ENCODE measurements around the gene CFAP410.
"Not testable (repeated sequence)": the region's sequence is repeated elsewhere in the genome, so short reads cannot be mapped to it uniquely, and the experiment has no call there.

Gene CFAP410

GRCh38 chr21:44350773-44351481 lies 11.7 kb upstream of the CFAP410 start:
- no peak for DNase-seq

DNA sequence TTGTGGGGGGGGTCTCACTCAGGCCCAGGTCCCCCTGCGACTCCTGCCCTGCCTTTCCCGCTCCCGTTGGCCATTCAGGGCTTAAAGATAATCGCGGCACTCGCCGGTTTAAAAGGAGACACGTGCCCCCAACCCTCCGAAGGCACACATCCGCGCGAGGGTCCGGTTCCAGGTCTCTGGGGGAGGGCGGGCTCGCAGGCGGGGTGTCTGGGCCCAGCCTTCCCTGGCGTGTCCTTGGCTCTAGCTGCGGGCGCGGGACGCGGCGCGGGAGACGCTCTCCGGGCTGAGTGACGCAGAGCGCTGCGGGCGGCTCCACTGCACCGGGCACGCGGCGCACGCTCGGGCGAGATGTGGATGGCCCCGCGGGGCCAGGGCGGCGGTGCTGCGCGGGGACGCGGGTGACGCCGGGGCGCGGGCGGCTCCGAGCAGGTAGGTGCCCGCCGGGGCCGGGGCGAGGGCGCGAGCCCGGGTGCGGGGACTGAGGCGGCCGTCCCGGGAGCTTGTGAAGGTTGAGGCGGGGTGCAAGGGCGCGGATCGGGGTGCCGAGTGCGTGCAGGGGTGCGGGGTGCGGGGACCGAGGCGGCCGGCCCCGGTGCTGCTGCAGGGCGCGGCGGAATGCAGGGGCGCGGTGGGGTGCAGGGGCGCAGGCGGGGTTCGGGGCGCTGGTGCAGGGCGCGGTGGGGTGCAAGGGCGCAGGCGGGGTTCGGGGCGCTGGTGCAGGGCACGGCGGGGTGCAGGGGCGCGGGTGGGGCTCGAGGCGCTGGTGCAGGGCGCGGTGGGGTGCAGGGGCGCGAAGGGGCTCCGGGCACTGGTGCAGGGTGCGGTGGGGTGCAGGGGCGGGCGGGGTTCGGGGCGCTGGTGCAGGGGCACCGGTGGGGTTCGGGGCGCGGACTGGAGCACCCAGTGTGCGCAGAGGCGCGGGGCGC lies 10.9 kb upstream of the CFAP410 start:
- no peak for DNase-seq

DNA sequence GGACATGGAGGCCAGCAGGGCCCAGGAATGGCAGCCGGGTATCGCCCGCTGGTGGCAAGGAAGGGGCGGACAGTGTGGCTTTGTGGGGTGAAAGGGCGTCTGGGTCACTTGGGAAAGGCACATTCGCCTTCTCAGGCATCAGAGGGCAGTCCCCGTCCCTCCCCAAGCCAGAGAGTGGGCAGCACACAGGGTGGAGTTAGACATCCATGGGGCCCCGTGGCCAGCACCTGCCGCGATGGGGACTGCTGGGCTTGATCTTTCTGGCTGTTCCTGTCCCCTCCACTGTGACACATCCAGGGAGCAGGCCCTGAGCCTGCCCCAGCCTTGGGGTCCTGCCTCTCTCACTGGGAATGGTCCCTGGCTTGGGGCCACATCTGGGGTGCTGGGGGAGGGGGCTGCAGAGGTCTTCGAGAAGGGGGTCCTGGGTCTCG lies 10.2 kb upstream of the CFAP410 start:
- DNase-seq: no peak

GRCh38 chr21:44348861-44349260 lies 9.7 kb upstream of the CFAP410 start:
- DNase-seq: no peak

- DNase-seq: no peak
Measured at GRCh38 chr21:44347911-44348451, 8.8 kb upstream of the CFAP410 start.

GRCh38 chr21:44345495-44345894 lies 6.3 kb upstream of the CFAP410 start:
- DNase-seq: no peak

DNA sequence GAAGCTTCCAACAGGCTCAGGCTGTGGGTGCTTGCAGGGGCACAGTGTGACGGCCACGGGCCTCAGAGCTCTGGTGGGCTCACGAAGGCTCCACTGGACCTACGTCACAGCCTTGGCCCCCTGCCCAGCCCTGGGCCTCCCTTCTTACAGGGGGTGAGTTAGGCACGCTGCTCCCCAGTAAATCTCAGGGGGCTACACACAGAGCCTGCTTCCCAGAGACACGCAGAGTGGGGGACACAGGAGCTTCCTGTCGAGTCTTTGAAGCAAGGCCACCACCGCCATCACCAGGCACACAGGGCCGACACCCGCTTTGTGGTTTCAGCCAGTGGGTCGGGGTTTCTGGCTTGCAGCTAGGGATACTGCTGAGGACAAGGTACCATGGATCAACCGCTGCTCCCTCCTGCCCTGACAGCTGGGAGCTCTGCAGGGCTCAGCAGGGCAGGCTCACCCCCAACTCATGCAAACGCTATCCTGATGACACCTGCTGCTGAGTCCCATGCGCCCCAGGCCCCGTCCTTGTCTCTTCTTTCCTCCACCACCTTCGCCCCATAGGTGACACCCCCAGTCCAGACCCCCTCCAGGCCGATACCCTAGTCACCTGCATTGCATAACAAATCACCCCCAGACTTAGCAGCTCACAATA lies 5.5 kb upstream of the CFAP410 start:
- no peak for DNase-seq

DNA sequence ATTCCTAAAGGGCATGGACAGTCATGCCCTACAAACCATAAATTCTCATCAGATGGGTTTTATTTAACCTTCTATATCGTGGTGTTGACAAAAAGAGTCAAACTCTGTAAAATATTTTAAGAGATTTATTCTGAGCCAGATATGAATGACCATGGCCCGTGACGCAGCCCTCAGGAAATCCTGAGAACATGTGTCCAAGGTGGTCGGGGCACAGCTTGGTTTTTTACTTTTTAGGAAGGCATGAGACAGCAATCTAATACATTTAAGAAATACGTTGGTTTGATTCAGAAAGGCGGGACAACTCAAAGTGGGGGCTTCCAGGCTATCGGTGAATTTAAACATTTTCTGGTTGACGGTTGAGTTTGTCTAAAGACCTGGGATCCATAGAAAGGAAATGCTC lies 3.8 kb upstream of the CFAP410 start:
- DNase-seq: not testable (repeated sequence)

- DNase-seq: not testable (repeated sequence)
Measured at GRCh38 chr21:44341726-44342458, 2.7 kb upstream of the CFAP410 start.

DNA sequence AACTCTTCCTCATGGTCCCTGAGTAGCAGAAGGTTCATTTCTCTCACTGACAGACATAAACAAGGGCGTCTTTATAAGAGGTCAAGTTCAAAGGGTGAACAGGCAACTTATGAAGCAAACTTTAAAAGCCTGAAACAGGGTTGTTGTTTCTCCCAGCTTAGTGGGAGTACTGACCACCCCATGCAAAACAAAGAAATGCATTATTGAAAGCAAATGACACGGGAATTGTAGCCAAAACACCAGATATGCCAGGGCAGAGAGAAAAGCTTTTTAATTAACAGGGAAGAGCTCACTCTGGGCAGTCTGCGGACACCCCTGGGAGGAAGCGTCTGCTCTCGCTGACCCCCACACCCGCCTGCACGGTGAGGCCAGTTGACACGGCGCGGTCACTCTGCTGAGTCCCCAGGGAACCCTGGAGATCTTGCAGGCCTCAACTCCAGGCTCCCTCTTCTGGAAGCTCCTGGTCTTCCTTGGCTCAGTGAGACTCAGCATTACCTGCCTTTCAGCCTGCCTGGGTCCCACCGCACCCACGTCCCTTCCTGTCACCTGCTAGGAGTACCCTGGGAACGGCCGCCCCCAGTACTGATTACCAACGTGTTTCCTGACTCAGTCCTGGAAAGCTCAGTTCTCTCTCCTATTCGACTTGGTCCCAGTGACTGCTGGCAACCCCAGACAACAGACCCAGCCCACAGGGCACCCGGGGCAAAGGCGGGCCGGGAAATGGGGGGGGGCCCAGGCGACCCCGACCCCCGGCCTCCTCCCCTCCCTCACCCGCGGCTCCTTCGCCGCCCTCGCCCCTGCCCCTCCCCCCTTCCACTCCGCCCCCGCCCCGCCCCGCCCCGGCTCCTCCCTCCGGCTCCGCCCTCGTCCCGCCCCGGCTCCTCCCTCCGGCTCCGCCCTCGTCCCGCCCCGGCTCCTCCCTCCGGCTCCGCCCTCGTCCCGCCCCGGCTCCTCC lies 972 bp downstream of the CFAP410 start:
- no peak for DNase-seq

DNA sequence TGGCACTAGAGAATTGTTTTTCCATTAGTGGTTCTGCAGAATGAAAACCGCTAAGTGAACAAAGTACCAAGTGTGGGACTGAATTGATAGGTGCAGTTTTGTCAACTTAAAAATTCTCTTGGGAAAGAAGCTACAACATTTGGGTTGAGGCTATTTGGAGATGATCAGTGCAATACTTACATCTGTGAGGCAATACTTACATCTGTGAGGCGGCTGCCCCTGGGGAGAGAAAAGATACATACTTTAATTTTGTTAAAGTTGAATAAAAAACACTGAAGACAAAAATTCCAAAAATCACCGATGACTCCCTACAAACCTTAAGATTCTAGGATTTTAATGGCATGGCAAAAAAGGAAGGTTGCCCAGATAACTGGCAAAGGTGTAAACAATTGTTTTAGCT lies 1.7 kb downstream of the CFAP410 start:
- no peak for DNase-seq

DNA sequence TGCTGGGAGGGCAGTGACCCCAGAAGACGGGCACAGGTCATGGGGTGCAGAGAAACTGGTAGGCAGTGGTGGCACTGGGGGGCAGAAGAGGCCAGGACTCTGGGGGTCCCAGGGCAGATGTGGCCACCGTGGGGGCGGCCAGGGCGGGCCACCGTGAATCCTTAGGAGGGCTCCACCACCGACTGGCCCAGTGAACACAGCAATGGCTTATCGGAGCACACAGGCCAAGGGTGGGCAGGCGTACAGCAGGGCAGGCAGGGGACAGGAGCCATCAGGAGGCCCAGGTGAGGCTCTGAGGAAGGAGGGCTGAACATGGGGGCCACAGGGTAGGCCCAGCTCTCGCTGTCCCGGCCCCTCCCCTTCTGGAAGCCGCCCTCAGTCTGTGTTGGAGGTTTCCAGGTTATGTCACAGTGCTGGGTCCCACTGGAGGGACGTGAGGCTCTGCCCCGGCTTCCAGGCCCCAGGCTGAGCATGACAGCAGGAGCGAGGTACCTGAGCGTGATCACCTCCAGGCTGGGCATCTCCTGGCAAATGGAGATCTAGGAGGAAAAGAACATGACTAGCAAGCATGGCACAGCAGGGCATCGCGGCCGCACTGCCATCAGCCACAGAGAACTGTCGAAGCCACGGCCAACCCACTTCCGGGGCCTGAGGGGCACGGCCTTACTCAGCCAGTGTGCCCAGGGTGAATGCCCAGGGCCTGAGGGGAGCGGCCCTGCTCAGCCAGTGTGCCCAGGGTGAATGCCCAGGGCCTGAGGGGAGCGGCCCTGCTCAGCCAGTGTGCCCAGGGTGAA lies 3.7 kb downstream of the CFAP410 start:
- no peak for DNase-seq

DNA sequence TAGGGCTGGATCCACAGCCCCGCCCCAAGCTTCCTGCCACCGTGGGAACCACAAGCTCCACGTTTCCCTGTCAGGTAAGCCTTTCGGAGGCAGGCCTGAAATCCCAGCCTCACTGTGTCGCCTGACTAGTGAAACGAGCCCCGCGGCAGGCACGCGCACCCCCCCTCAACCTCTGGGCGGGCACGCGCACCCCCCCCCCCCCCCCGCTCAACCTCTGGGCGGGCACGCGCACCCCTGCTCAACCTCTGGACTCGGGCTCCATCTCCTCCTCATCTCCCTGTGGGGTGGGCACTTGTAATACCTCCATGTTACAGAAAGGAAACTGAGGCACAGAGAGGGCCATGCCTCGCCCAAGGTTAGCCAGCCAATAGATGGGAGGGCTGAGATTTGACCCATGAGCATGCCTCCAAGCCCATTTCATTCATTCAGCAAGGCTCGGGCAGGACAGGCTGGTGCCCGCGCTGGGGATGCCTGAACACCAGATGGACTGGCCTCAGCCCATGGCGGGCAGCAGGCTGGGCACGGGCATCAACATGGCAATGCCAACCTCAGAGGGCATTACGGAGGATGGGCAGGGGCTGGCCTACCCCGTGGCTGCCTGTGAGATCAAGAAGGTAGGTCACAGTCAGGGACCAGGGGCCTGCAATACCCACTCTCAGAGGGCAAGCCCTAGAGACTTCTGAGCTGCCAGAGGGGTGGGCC lies 4.7 kb downstream of the CFAP410 start:
- DNase-seq: no peak

DNA sequence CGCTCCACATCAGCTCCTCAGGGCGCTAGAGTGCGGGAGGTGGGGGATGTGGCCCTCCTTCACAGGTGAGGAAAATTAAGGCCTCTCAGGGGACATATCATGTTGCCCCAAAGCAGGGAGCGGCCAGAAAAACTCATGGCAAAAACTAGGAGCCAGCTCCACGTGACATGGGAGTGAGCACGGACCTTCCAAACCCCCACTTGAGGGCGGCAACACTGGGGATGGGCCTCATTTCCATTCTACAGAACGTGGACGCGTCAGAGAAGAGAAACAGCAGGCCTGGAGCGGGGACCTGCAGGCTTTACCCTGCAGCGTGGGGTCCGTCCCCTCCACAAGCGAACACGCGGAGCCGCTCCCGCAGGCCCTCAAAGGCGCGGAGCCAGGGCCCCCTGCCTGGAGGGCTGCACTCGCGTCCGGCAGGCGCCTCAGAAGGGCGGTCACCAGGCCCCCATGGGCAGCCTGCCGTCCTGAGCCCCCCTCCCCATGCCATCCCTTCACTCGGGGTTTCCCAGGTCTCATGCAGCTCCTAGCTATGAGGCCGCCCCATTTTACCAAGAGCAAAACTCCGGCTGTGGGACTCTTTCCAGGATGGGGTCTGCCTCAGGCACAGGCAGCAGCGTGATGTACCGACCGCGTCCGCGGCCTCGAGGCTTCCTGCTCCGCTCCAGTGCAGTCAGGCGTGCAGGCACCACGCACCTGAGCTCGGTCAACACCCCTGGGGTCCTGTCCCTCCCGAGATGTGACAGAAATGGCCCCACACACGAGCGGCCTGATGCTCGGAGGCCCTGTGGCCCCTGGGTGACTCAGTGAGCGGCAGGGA lies 5.5 kb downstream of the CFAP410 start:
- DNase-seq: no peak

GRCh38 chr21:44332965-44333364 lies 6.2 kb downstream of the CFAP410 start:
- no peak for DNase-seq

DNA sequence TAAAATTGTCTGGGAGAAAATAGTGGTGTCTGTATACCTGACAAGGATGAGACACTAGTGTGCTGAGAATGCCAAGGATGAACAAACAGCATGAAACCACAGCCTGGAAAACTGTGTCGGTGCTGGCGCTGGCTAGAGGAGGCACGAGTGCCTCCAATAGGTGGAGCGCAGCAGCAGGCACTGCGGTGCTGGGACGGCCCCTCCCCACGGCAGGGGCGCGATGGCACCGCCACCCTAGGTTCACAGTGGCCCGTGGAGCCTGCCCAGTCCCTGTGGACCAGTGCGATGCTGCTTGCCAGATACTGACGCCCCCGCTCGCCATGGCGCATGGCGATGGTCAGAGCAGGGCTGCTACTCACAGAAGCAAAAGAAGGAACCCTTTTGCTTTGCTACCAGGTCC lies 6.8 kb downstream of the CFAP410 start:
- DNase-seq: no peak

- DNase-seq: no peak
Measured at GRCh38 chr21:44331650-44332307, 7.4 kb downstream of the CFAP410 start.

DNA sequence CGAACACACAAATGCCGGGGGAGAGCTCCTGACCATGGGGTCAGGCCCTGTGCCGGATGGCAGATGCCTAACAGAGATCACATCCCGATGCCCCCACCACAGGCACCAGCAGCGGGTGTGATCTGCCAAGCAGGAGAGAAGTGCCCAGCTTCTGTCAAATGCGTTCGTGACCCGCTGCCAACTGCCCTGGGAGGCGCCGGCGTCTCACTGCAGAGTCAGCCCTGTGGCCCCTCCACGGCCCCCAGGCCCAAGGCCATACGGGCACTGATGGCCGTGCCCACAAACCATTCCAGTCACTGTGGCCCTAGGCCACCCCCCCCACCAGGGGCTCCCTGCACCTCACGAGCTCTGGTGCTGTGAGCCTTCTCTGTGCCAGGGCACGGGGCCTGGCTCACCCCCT lies 8.0 kb downstream of the CFAP410 start:
- DNase-seq: no peak
